Parathyroid adenoma (tissue), 2 donors: ENCODE measurements around the gene MECP2.

Source experiments
- H2AFZ ChIP-seq: fragments of 300-600 bp; sonication (generic); one replicate; pipeline ENCODE4 v1.7.0; 2017; ENCODE audit warnings: antibody characterized with exemption, mild to moderate bottlenecking
- H3K27ac ChIP-seq: fragments of 300-600 bp; sonication (generic); one replicate; pipeline ENCODE4 v1.7.0; 2017
- H3K27me3 ChIP-seq: fragments of 300-600 bp; sonication (generic); one replicate; pipeline ENCODE4 v1.7.0; 2017; ENCODE audit warnings: low read length; ENCODE audit not compliant: control insufficient read depth, insufficient read depth
- H3K36me3 ChIP-seq: fragments of 300-600 bp; sonication (generic); one replicate; pipeline ENCODE4 v1.7.0; 2017; ENCODE audit warnings: low read length; ENCODE audit not compliant: control insufficient read depth, insufficient read depth
- H3K4me1 ChIP-seq: fragments of 300-600 bp; sonication (generic); one replicate; pipeline ENCODE4 v1.7.0; 2017; ENCODE audit warnings: control low read depth
- H3K4me2 ChIP-seq: fragments of 300-600 bp; sonication (generic); one replicate; pipeline ENCODE4 v1.7.0; 2017; ENCODE audit warnings: low read length
- H3K4me3 ChIP-seq: fragments of 300-600 bp; sonication (generic); one replicate; pipeline ENCODE4 v1.7.0; 2017; ENCODE audit warnings: low read depth, low read length
- H3K79me2 ChIP-seq: fragments of 300-600 bp; sonication (generic); one replicate; pipeline ENCODE4 v1.7.0; 2017; ENCODE audit warnings: control low read depth
- H3K9ac ChIP-seq: fragments of 300-600 bp; sonication (generic); one replicate; pipeline ENCODE4 v1.7.0; 2017; ENCODE audit warnings: mild to moderate bottlenecking
- H3K9me3 ChIP-seq: fragments of 300-600 bp; sonication (generic); one replicate; pipeline ENCODE4 v1.7.0; 2017; ENCODE audit warnings: low read length; ENCODE audit not compliant: control insufficient read depth
- CTCF ChIP-seq: fragments of 300-600 bp; sonication (generic); IDR thresholded peaks from one replicate; pipeline ENCODE4 v1.7.0; 2017; ENCODE audit warnings: antibody characterized with exemption, mild to moderate bottlenecking
- donor health status: primary hyperparathyroidism.

Gene MECP2

GRCh38 chrX:154115750-154116149, 18.2 kb upstream of the MECP2 start:
- Histone ChIP-seq H3K4me3 (no peak overlapping the region), H2AFZ (no peak overlapping the region), H3K4me2 (no peak overlapping the region), H3K4me1 (no peaks in the 10 kb centered on the region), H3K36me3 (no peaks in the 10 kb centered on the region), H3K27me3 (no peaks in the 10 kb centered on the region), H3K9ac (no peak overlapping the region), H3K9me3 (no peaks in the 10 kb centered on the region), H3K27ac (no peak overlapping the region), H3K79me2 (no peaks in the 10 kb centered on the region)
- no peak for TF ChIP-seq CTCF

GRCh38 chrX:154115071-154115470, 17.6 kb upstream of the MECP2 start:
- Histone ChIP-seq H3K9me3 (no peaks in the 10 kb centered on the region), H3K27ac (no peak overlapping the region), H3K4me1 (no peaks in the 10 kb centered on the region), H3K9ac (no peak overlapping the region), H3K79me2 (no peaks in the 10 kb centered on the region), H3K36me3 (no peaks in the 10 kb centered on the region), H3K4me2 (no peak overlapping the region), H3K27me3 (no peaks in the 10 kb centered on the region), H2AFZ (no peak overlapping the region), H3K4me3 (no peak overlapping the region)
- no peak for TF ChIP-seq CTCF

- Histone ChIP-seq H3K79me2 (no peaks in the 10 kb centered on the region), H3K36me3 (no peaks in the 10 kb centered on the region), H3K9ac (no peak overlapping the region), H3K9me3 (no peaks in the 10 kb centered on the region), H3K27ac (no peak overlapping the region), H2AFZ (no peak overlapping the region), H3K4me2 (no peak overlapping the region), H3K4me1 (no peaks in the 10 kb centered on the region), H3K27me3 (no peaks in the 10 kb centered on the region), H3K4me3 (no peak overlapping the region)
- no peak for TF ChIP-seq CTCF
Measured at GRCh38 chrX:154114652-154115051, 17.1 kb upstream of the MECP2 start.

- Histone ChIP-seq H3K27ac (no peak overlapping the region), H3K4me1 (no peaks in the 10 kb centered on the region), H3K4me2 (no peak overlapping the region), H3K79me2 (no peaks in the 10 kb centered on the region), H3K9ac (no peak overlapping the region), H3K4me3 (no peak overlapping the region), H3K27me3 (no peaks in the 10 kb centered on the region), H3K9me3 (no peaks in the 10 kb centered on the region), H3K36me3 (no peaks in the 10 kb centered on the region), H2AFZ (no peak overlapping the region)
- TF ChIP-seq CTCF: no peak
Measured at GRCh38 chrX:154113729-154114128, 16.2 kb upstream of the MECP2 start.

GRCh38 chrX:154098551-154098950, 1.0 kb upstream of the MECP2 start:
- Histone ChIP-seq H3K9ac (no peak overlapping the region), H3K27me3 (no peaks in the 10 kb centered on the region), H3K4me3 (no peak overlapping the region), H2AFZ (peak overlapping the region; percentile 93), H3K36me3 (no peaks in the 10 kb centered on the region), H3K79me2 (peaks cover 18% of the 10 kb centered on the region), H3K27ac (no peak overlapping the region), H3K4me2 (no peak overlapping the region), H3K9me3 (no peaks in the 10 kb centered on the region), H3K4me1 (peaks cover 6% of the 10 kb centered on the region)
- TF ChIP-seq CTCF: no peak
